ENCODE results near the gene ZNF521. TPM values are rescaled to one million over a fixed set of nuclear protein-coding genes. Genes with fewer than 3 reads are reported as not detected.

The ZNF521 gene
- total and polyA plus RNA-seq, 2 of the 13 experiments (the other 11 are each of a cell fraction or from before 2014, with no cell fraction given): 0.02 TPM; not detected in 1

GRCh38 chr18:25345081-25345866 lies 6.7 kb downstream of the ZNF521 start (continued):
- TF ChIP-seq ZNF205 (CRISPR knock-in tag; IDR thresholded peaks at IDR 0.05): no peak
- no peak for TF ChIP-seq MZF1 (CRISPR knock-in tag; IDR thresholded peaks at IDR 0.05; ENCODE audit: borderline replicate concordance)
- no peak for TF ChIP-seq RBM39 (IDR thresholded peaks at IDR 0.05; ENCODE audit: low read depth, low read length, poor library complexity, severe bottlenecking)
- TF ChIP-seq FOXP1 (IDR thresholded peaks at IDR 0.05): no peak
- no peak for TF ChIP-seq FOXP1 (CRISPR knock-in tag; IDR thresholded peaks at IDR 0.05)
- TF ChIP-seq ZNF644 (CRISPR knock-in tag; IDR thresholded peaks at IDR 0.05; ENCODE audit: low read depth): no peak

- Histone ChIP-seq H3K4me3 (replicated peaks in 1 of 3; ENCODE audit: insufficient read depth in 1 of 3, low read depth in 2 of 3, low read length in 3 of 3) (no peak overlapping the region), H3K9me3 (ENCODE audit: low read length) (no peaks in the 10 kb centered on the region), H2AFZ (ENCODE audit: low read length) (no peak overlapping the region), H3K4me1 (ENCODE audit: insufficient read depth, low read length) (no peaks in the 10 kb centered on the region), H3K27me3 (ENCODE audit: control insufficient read depth in 1 of 2, insufficient read depth in 2 of 2, low read length in 2 of 2) (peaks cover 0 to 4% of the 10 kb centered on the region in 2 experiments; a peak in 1 of 5 replicates), H3K4me2 (ENCODE audit: low read depth, low read length) (no peak overlapping the region), H3K79me2 (ENCODE audit: insufficient read depth, low read length) (no peaks in the 10 kb centered on the region), H4K20me1 (ENCODE audit: insufficient read depth, low read length) (no peaks in the 10 kb centered on the region), H3K27ac (ENCODE audit: extremely low read length, insufficient read depth, low read length) (no peak overlapping the region), H3K36me3 (replicated peaks in 1 of 2; ENCODE audit: control insufficient read depth in 1 of 2, insufficient read depth in 2 of 2, low read length in 2 of 2) (no peaks in the 10 kb centered on the region), H3K9ac (ENCODE audit: insufficient read depth, low read depth, low read length) (no peak overlapping the region)
- DNase-seq (ENCODE audit: low spot score) (no peak), FAIRE-seq (no peak), ATAC-seq (no peak)
- TF ChIP-seq ZNF292 (CRISPR knock-in tag; IDR thresholded peaks at IDR 0.05; ENCODE audit: borderline replicate concordance, low read depth): no peak
- no peak for TF ChIP-seq REPIN1 (CRISPR knock-in tag; IDR thresholded peaks at IDR 0.05; ENCODE audit: borderline replicate concordance, low read depth)
- TF ChIP-seq HNF1A (IDR thresholded peaks at IDR 0.05; ENCODE audit: low read depth): no peak
- no peak for TF ChIP-seq HNF1A (CRISPR knock-in tag; IDR thresholded peaks at IDR 0.05; ENCODE audit: borderline replicate concordance)
- no peak for TF ChIP-seq ZNF839 (CRISPR knock-in tag; IDR thresholded peaks at IDR 0.05; ENCODE audit: borderline replicate concordance)
- no peak for TF ChIP-seq TFDP1 (CRISPR knock-in tag; IDR thresholded peaks at IDR 0.05; ENCODE audit: borderline replicate concordance)
- no peak for TF ChIP-seq HINFP (CRISPR knock-in tag; IDR thresholded peaks at IDR 0.05; ENCODE audit: low read depth)
- TF ChIP-seq ZNF674 (CRISPR knock-in tag; IDR thresholded peaks at IDR 0.05; ENCODE audit: low read depth): no peak
- no peak for TF ChIP-seq ZNF782 (CRISPR knock-in tag; IDR thresholded peaks at IDR 0.05; ENCODE audit: borderline replicate concordance)
- no peak for TF ChIP-seq ZBTB21 (CRISPR knock-in tag; IDR thresholded peaks at IDR 0.05)
- TF ChIP-seq JUND (CRISPR knock-in tag; IDR thresholded peaks at IDR 0.05): no peak
- POLR2A ChIA-PET: no interaction called here
- CTCF ChIA-PET (ENCODE audit: low intra/inter-chr PET ratio, low total read pairs): no interaction called here
- in situ Hi-C loops (cut with HindIII; ENCODE audit: extremely low pct_ligation_motif_present, low pct_unique_long_range_greater_than_20kb): no loop called here
- 6% methylated on average over 2 of the region's 2 CpGs for WGBS (ENCODE audit: low lambda C conversion rate)
- no TSS peak for BruUV-seq (replicated peaks)
- intact Hi-C loops (cut with micrococcal nuclease; ENCODE audit: unreplicated experiment): no loop called here
These were observed 10.1 kb downstream of the ZNF521 start for GRCh38 chr18:25341831-25342230.
